GM18507 (cell line): ENCODE measurements around the gene PPP4R3A.
A peak's percentile ranks its signal among the peaks of the same experiment; 100 is the strongest.
"Not testable (repeated sequence)": the region's sequence is repeated elsewhere in the genome, so short reads cannot be mapped to it uniquely, and the experiment has no call there.

Experiments used
- DNase-seq: peaks from one replicate; pipeline ENCODE4 v3.0.0; 2011; ENCODE audit warnings: low read depth; ENCODE audit not compliant: insufficient read length; ENCODE audit errors: extremely low spot score
- FAIRE-seq: peaks from 2 replicates; lab custom pipeline; 2011; peaks lifted over from hg19 to GRCh38; lab: Jason Lieb, UNC

PPP4R3A gene

DNA sequence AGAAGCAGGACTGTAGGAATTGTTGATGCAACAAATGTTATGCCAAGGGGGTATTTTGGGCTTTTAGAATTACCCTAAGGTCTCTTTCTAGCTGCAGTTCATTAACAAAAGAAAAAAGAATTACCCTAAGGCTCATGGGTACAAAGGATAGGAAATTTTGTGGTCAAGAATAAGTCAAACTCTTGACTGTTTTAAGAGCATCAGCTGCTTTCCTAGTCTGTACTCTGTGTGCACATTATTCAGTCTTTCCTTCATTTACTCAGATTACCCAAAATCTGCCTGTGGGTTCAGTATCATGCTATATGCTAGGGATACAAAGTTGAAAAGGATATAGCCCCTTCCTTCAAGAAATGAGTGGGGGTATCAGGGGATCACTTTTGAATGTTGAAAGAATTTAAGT is 56.0 kb downstream of the PPP4R3A start:
- DNase-seq: no peak
- no peak for FAIRE-seq

- DNase-seq (no peak), FAIRE-seq (no peak)
Observed at GRCh38 chr14:91453744-91454143, 56.4 kb downstream of the PPP4R3A start.

DNA sequence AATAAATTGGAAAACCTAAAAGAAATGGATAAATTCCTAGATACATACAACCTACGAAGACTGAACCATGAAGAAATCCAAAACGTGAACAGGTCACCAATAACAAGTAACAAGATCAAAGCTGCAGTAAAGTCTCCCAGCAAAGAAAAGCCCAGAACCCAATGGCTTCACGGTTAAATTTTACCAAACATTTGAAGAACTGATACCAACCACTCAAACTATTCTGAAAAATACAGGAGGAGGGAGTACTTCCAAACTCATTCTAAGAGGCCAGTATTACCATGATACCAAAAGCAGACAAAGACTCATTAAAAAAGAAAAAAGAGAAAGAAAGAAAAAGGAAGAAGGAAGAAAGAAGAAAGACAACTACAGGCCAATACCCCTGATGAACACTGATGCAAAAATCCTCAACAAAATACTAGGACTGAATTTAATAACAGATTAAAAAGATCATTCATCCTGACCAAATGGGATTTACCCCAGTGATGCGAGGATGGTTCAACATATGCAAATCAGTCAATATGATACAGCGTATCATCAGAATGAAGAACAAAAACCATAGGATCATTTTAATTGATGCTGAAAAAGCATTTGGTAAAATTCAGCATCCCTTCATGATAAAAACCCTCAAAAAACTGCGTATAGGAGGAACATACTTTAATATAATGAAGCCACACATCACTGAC is 65.6 kb downstream of the PPP4R3A start:
- DNase-seq (no peak), FAIRE-seq (peak; percentile 65)

DNA sequence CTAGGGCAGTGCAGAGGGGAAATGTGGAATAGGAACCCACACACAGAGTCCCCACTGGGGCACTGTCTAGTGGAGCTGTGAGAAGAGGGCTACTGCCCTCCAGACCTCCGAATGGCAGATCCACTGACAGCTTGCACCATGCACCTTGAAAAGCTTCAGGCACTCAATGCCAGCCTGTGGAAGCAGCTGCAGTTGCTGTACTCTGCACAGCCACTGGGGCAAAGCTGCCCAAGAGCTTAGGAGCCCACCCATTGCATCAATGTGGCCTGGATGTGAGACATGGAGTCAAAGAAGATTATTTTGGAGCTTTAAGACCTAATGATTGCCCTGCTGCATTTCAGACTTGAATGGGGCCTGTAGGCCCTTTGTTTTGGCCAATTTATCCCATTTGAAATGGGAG is 70.8 kb downstream of the PPP4R3A start:
- FAIRE-seq (no peak), DNase-seq (no peak)

DNA sequence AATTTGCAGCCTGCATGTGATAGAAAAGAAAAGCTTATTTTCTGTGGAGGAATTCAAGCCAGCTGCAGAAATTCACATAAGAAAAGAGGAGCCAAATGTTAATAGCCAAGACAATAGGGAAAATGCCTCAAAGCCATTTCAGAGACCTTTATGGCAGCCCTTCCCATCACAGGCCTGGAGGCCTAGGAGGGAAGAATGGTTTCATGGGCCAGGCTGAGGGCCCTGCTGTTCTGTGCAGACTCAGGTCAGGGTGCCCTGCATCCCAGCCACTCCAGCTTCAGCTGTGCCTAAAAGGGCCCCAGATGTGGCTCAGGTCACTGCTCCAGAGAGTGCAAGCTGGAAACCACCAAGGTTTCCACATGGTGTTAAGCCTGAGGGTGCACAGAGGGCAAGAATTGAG is 71.3 kb downstream of the PPP4R3A start:
- FAIRE-seq (no peak), DNase-seq (no peak)

DNA sequence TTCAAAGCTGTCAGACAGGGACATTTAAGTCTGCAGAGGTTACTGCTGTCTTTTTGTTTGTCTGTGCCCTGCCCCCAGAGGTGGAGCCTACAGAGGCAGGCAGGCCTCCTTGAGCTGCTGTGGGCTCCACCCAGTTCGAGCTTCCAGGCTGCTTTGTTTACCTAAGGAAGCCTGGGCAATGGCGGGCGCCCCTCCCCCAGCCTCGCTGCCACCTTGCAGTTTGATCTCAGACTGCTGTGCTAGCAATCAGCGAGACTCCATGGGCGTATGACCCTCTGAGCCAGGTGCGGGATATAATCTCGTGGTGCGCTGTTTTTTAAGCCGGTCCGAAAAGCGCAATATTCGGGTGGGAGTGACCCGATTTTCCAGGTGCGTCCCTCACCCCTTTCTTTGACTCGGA is 73.8 kb downstream of the PPP4R3A start:
- DNase-seq, FAIRE-seq: not testable (repeated sequence)

- no peak for DNase-seq
- no peak for FAIRE-seq
Observed at GRCh38 chr14:91429385-91429784, 80.7 kb downstream of the PPP4R3A start.

- DNase-seq, FAIRE-seq: not testable (repeated sequence)
Observed at GRCh38 chr14:91428931-91429330, 81.2 kb downstream of the PPP4R3A start.

DNA sequence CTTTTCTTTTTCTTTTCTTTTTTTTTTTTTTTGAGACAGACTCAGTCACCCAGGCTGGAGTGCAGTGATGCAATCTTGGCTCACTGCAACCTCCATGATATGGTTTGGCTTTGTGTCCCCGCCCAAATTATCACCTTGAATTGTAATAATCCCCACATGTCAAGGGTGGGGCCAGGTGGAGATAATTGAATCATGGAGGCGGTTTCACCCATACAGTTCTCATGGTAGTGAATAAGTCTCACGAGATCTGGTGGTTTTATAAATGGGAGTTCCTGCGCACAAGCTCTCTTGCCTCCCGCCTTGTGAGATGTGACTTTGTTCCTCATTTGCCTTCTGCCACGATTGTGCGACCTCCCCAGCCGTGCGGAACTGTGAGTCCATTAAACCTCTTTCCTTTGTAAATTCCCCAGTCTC is 84.6 kb downstream of the PPP4R3A start:
- DNase-seq, FAIRE-seq: not testable (repeated sequence)

DNA sequence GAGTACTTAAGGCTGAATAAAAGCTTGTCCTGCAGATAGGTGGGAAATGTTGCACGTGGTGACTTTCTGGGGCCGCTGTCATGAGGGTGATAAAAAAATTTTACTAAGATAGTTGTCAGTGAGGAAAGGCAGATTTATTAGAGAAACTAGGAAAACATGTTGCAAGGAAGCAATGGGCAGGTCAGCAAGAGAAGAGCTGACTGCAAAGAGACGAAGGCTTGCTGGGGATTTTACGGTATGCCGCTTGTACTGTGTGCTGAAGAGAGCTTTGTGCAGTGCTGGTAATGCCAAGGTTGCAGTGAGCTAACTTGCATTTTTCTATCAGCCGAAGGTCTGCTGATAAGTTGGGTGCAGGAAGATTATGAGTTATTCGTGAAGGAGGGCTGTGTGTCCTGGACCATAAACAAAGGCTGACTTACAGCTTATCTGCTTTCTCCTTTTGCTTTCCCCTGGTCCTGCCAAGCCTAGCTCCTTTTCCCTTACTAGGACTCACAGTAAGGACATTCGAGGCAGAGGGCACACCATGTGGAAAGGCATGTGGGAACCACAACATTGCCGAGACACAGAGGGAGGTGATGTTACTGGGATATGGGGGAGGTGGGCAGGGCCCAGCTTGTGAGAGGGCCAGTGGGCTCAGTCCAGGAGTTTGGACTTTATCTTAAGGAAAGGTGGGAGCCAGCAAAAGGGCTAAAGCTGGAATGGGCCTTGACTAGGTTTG is 85.1 kb downstream of the PPP4R3A start:
- FAIRE-seq: no peak
- DNase-seq: no peak

- DNase-seq (no peak), FAIRE-seq (no peak)
Observed at GRCh38 chr14:91420686-91421085, 89.4 kb downstream of the PPP4R3A start.

- DNase-seq (no peak), FAIRE-seq (no peak)
Observed at GRCh38 chr14:91419451-91419850, 90.7 kb downstream of the PPP4R3A start.

- FAIRE-seq: peak; percentile 51
- DNase-seq: no peak
Observed at GRCh38 chr14:91419044-91419397, 91.1 kb downstream of the PPP4R3A start.

GRCh38 chr14:91418387-91419043 is 91.6 kb downstream of the PPP4R3A start:
- DNase-seq (no peak), FAIRE-seq (peak; percentile 85)

GRCh38 chr14:91417983-91418386 is 92.1 kb downstream of the PPP4R3A start:
- DNase-seq (no peak), FAIRE-seq (no peak)

DNA sequence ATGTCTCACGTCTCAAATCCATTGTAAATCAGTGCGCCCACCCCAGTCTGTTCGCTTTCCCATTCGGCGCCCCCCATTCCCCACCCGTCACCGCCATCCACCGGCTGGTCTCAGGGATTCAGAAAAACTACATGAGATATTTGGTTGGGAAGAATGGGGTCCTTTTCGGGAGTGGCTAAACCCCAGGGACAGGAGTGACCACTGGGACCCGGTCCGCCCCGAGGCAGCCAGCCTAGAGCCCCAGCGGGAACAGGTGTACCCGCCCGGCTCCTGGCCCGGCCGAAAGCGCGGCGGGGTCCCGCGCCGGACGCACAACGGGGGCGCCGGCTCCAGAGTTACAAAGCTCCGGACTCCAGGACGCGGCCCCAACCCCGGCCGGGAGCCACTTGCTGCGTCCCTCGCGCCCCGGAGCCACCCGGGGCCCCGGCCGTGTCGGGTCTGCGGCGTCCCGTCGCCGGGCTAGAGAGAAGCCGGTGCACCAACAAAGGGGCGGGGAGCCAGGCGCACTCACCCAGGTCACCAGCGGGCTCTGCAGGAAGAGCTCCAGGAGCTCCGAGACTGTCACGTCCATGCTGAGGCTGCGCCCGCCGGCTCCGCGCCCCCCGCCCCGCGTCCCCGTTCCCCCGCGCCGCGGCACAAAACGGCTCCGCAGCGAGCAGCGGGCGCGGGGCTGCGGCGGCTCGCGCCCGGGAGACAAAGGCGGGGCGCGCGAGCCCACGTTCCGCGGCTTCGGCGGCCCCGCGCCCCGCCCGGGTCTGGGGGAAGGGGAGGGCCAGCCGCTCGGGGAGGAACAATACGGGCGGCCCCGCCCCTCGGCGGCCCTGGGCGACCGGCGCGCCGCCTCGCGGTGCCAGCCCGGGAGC is 92.8 kb downstream of the PPP4R3A start, which contains the start of gene CCDC88C:
Gene CCDC88C (minus strand): TSS at position 701 of the 863 bp plus-strand sequence. CDS start 130 bp downstream, at position 571.
- DNase-seq: peak; percentile 44
- no peak for FAIRE-seq

DNA sequence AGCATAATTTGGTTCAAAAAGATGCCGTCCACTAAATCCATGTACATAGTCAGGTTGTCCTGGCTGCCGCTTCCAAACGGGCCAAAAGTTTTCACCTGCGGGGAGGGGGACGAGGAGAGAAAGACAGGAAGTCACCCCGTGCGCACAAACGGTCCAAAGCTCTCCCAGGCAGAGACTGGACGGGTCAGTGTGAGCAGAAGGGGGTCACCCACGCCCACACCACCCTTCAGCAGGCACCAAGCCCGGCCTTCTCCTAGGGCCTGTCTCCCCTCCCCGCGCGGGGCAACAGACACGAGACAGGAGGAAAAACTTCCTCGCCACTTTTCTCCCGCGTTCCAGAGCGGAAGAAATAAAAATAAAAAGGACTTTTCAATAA is 93.4 kb downstream of the PPP4R3A start:
- no peak for DNase-seq
- no peak for FAIRE-seq

- DNase-seq (peak; percentile 54), FAIRE-seq (peak; percentile 96)
Observed at GRCh38 chr14:91415794-91416743, 94.0 kb downstream of the PPP4R3A start.

GRCh38 chr14:91414475-91414833 is 95.7 kb downstream of the PPP4R3A start:
- no peak for DNase-seq

More at GRCh38 chr14:91414475-91414833, 95.7 kb downstream of the PPP4R3A start:
- no peak for FAIRE-seq
